Neural progenitor cell (in vitro differentiated cells): ENCODE data around the gene PARP8. TPM values are rescaled to one million over a fixed set of nuclear protein-coding genes. Genes with fewer than 3 reads are reported as not detected.

Experiments used
- DNase-seq: peaks from one replicate; pipeline ENCODE4 v3.0.0-alpha.2; 2016; ENCODE audit warnings: low spot score
- H2AFZ ChIP-seq: fragments of 200-600 bp; sonication (generic); replicated peaks from 2 replicates; pipeline ENCODE4 v1.6.1; 2016; ENCODE audit warnings: antibody characterized with exemption
- H3F3A ChIP-seq: fragments of 200-600 bp; sonication (generic); 2 replicates; pipeline ENCODE4 v1.6.1; 2016; ENCODE audit warnings: antibody characterized with exemption, low read depth
- H3K27ac ChIP-seq: fragments of 200-600 bp; sonication (generic); 2 replicates; pipeline ENCODE4 v1.5.1; 2016; ENCODE audit warnings: mild to moderate bottlenecking
- H3K27me3 ChIP-seq: fragments of 200-600 bp; sonication (generic); 2 replicates; pipeline ENCODE4 v1.6.1; 2016; ENCODE audit warnings: mild to moderate bottlenecking, moderate library complexity
- H3K36me3 ChIP-seq: fragments of 200-600 bp; sonication (generic); 2 replicates; pipeline ENCODE4 v1.5.1; 2016
- H3K4me1 ChIP-seq: fragments of 200-600 bp; sonication (generic); 2 replicates; pipeline ENCODE4 v1.6.1; 2016; ENCODE audit warnings: mixed run types
- H3K4me2 ChIP-seq: fragments of 200-600 bp; sonication (generic); 2 replicates; pipeline ENCODE4 v1.6.1; 2016
- H3K4me3 ChIP-seq: fragments of 200-600 bp; sonication (generic); 2 replicates; pipeline ENCODE4 v1.5.1; 2016
- H3K79me2 ChIP-seq: fragments of 200-600 bp; sonication (generic); 2 replicates; pipeline ENCODE4 v1.6.1; 2016; ENCODE audit warnings: low read depth
- H3K9ac ChIP-seq: fragments of 200-600 bp; sonication (generic); 2 replicates; pipeline ENCODE4 v1.6.1; 2016
- H3K9me3 ChIP-seq: fragments of 200-600 bp; sonication (generic); 2 replicates; pipeline ENCODE4 v1.5.1; 2016; ENCODE audit warnings: low read depth
- H4K20me1 ChIP-seq: fragments of 200-600 bp; sonication (generic); 2 replicates; pipeline ENCODE4 v1.6.1; 2016; ENCODE audit warnings: low read depth
- H3K27ac Mint-ChIP-seq: 3 replicates; pipeline ENCODE4 v1.8.0; 2021; ENCODE audit warnings: mixed read lengths
- H3K27me3 Mint-ChIP-seq: 2 replicates; pipeline ENCODE4 v1.8.0; 2022; ENCODE audit warnings: low read depth, mild to moderate bottlenecking, inconsistent platforms, moderate library complexity, mixed read lengths; ENCODE audit not compliant: insufficient read depth
- H3K36me3 Mint-ChIP-seq: 3 replicates; pipeline ENCODE4 v1.8.0; 2021; ENCODE audit warnings: mixed read lengths
- H3K4me1 Mint-ChIP-seq: 3 replicates; pipeline ENCODE4 v1.8.0; 2021; ENCODE audit warnings: mixed read lengths
- H3K4me3 Mint-ChIP-seq: 3 replicates; pipeline ENCODE4 v1.8.0; 2021; ENCODE audit warnings: mild to moderate bottlenecking, moderate library complexity, mixed read lengths
- H3K9me3 Mint-ChIP-seq: 3 replicates; pipeline ENCODE4 v1.8.0; 2020; ENCODE audit warnings: mixed read lengths
- EZH2 ChIP-seq: fragments of 200-600 bp; sonication (generic); IDR thresholded peaks from 2 replicates; pipeline ENCODE4 v1.6.1; 2017; ENCODE audit warnings: antibody characterized with exemption, mild to moderate bottlenecking, moderate library complexity
- EZH2phosphoT487 ChIP-seq: fragments of 200-600 bp; sonication (generic); IDR thresholded peaks from 2 replicates; pipeline ENCODE4 v1.6.1; 2017; ENCODE audit warnings: antibody characterized with exemption
- total RNA-seq: library from RNA; depleted of rRNA; stranded (reverse); fragments of >200 nt; gene quantifications from 2 replicates; pipeline ENCODE4 v1.2.3, GENCODE V29; 2015; ENCODE audit warnings: low replicate concordance
- TF ChIP-seq, protein P1 (sequence below): fragments of 200-600 bp; sonication (generic); IDR thresholded peaks from 2 replicates; pipeline ENCODE4 v1.5.1; 2017; ENCODE audit warnings: antibody characterized with exemption, mild to moderate bottlenecking

PARP8 gene
- total RNA-seq, 1 donor from 2014 or later: 38.9 TPM

DNA sequence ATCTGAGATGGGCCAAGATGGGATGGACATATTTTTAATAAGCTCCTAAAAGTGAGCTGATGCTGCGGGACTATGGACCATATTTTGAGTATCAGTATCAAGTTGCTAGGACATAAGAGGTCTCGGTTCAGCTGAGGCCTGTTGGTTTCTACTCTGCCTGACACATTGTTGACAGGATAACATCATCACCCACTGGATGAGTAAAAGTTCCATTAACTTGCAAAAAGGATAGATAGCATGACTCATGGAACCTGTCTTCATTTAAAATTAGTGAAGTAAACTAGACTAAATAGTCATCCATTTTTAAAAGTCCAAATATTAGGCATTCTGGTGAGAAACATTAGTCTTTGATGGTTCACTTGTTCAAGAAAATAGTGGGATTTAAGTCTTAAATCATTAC lies 33.3 kb downstream of the PARP8 start:
- Histone ChIP-seq H3K4me2 (no peak overlapping the region), H3K9ac (no peak overlapping the region), H3K27ac (no peak overlapping the region), H3K4me1 (peaks cover 6% of the 10 kb centered on the region), H3F3A (no peaks in the 10 kb centered on the region), H3K27me3 (no peaks in the 10 kb centered on the region), H2AFZ (no peak overlapping the region), H4K20me1 (peaks cover 11% of the 10 kb centered on the region), H3K4me3 (no peak overlapping the region), H3K36me3 (no peaks in the 10 kb centered on the region), H3K79me2 (peaks cover 95% of the 10 kb centered on the region), H3K9me3 (no peaks in the 10 kb centered on the region)
- no peak for TF ChIP-seq EZH2phosphoT487
- no peak for TF ChIP-seq EZH2
- TF ChIP-seq, protein P1, sequence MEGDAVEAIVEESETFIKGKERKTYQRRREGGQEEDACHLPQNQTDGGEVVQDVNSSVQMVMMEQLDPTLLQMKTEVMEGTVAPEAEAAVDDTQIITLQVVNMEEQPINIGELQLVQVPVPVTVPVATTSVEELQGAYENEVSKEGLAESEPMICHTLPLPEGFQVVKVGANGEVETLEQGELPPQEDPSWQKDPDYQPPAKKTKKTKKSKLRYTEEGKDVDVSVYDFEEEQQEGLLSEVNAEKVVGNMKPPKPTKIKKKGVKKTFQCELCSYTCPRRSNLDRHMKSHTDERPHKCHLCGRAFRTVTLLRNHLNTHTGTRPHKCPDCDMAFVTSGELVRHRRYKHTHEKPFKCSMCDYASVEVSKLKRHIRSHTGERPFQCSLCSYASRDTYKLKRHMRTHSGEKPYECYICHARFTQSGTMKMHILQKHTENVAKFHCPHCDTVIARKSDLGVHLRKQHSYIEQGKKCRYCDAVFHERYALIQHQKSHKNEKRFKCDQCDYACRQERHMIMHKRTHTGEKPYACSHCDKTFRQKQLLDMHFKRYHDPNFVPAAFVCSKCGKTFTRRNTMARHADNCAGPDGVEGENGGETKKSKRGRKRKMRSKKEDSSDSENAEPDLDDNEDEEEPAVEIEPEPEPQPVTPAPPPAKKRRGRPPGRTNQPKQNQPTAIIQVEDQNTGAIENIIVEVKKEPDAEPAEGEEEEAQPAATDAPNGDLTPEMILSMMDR: no peak
- Mint-ChIP-seq H3K4me3 (no peak overlapping the region), H3K9me3 (no peaks in the 10 kb centered on the region), H3K27me3 (no peaks in the 10 kb centered on the region), H3K27ac (no peak overlapping the region), H3K4me1 (no peaks in the 10 kb centered on the region), H3K36me3 (peaks cover 8% of the 10 kb centered on the region)
- DNase-seq: no peak

DNA sequence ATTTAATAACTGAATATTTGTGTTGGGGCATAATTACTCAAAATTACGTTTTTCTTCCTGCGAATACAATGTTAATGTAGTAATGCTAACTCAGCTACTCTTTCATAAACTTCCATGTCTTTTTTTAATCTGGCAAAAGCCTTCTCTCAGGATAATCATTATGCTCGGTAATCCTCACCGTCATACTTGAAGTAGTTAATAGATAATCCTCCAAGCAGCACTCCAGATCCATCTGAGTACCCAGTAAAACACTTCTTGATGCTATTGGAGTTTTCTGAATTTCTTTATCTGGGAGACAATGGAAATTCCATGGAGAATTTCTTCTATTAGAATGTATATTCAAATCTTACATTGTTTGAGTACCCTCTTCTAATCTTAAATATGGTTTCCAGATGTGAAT lies 34.3 kb downstream of the PARP8 start:
- Mint-ChIP-seq H3K9me3 (no peaks in the 10 kb centered on the region), H3K4me3 (no peak overlapping the region), H3K27me3 (no peaks in the 10 kb centered on the region), H3K4me1 (no peaks in the 10 kb centered on the region), H3K36me3 (peaks cover 8% of the 10 kb centered on the region), H3K27ac (no peak overlapping the region)
- no peaks in the 10 kb centered on the region for H3K36me3 ChIP-seq
- no peak overlapping the region for H2AFZ ChIP-seq
- peaks cover 11% of the 10 kb centered on the region for H4K20me1 ChIP-seq
- peaks cover 95% of the 10 kb centered on the region for H3K79me2 ChIP-seq
- H3K9ac ChIP-seq: no peak overlapping the region
- TF ChIP-seq, protein P1: no peak
- TF ChIP-seq EZH2phosphoT487 (no peak), EZH2 (no peak)
- no peaks in the 10 kb centered on the region for H3F3A ChIP-seq
- H3K9me3 ChIP-seq: no peaks in the 10 kb centered on the region
- H3K4me1 ChIP-seq: peaks cover 6% of the 10 kb centered on the region
- H3K27ac ChIP-seq: no peak overlapping the region
- H3K4me3 ChIP-seq: no peak overlapping the region
- H3K27me3 ChIP-seq: no peaks in the 10 kb centered on the region
- no peak for DNase-seq
- no peak overlapping the region for H3K4me2 ChIP-seq

DNA sequence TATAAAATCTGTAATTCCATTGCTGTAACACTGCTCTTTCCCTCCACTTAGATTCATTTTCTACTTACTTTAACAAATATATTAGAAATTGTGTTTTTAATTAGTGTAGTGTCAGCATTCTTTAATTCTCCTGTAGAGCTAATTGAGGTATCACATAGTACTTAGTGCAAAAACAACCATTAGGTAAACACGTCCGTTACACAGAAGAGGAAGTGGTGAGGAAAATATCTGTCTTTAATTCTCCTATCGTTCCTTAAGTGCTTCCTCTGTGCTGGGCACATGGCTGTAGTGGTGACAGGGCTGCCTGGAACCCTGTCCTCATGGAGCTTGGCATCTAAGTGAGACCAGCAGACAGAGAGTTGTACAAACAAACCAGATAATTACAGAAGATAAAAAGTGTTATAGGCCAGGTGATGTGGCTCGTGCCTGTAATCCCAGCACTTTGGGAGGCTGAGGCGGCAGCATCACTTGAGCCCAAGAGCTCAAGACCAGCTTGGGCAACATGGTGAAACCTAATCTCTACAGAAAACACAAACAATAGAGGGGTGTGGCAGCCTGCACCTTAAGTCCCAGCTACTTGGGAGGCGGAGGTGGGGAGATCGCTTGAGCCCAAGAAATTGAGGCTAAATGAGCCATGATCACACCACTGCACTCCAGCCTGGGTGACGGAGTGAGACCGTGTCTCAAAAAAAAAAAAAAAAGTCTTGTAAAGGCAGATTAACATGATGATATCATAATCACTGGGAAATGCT lies 36.4 kb downstream of the PARP8 start:
- Histone ChIP-seq H3K27ac (no peak overlapping the region), H3K4me2 (no peak overlapping the region), H3K79me2 (peaks cover 95% of the 10 kb centered on the region), H3K9me3 (no peaks in the 10 kb centered on the region), H3K36me3 (no peaks in the 10 kb centered on the region), H3K4me1 (no peaks in the 10 kb centered on the region), H3K4me3 (no peak overlapping the region), H3F3A (no peaks in the 10 kb centered on the region), H3K9ac (no peak overlapping the region), H2AFZ (no peak overlapping the region), H3K27me3 (no peaks in the 10 kb centered on the region), H4K20me1 (peaks cover 4% of the 10 kb centered on the region)
- Mint-ChIP-seq H3K27ac (no peak overlapping the region), H3K4me1 (no peaks in the 10 kb centered on the region), H3K4me3 (no peak overlapping the region), H3K9me3 (no peaks in the 10 kb centered on the region), H3K36me3 (peaks cover 5% of the 10 kb centered on the region), H3K27me3 (no peaks in the 10 kb centered on the region)
- TF ChIP-seq EZH2phosphoT487 (no peak), EZH2 (no peak)
- TF ChIP-seq, protein P1: no peak
- no peak for DNase-seq
